ENCODE results near the gene DLL1.

DNA sequence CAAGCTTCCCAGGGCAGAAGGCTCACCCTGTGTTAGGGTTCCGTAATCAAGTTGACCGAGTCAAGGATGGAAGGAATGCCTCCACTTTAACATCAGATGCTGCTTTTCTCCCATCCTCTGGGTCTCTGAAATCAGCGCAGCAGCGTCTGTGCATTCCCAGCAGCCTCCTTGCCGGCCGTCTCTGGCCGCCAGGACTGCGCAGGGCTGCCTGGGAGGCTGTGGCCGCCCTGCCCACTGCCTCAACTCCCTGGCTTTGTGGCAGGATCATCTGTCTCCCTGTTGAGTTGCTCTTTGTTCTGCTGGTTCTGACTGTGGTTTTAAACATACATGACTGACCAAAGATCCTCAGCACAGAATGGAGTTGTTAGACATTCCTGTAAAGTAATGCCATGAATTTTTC is 56.5 kb downstream of the DLL1 start:
- no peak for TF ChIP-seq CTCF (IDR thresholded peaks at IDR 0.05)
- TF ChIP-seq POLR2A (IDR thresholded peaks at IDR 0.05; ENCODE audit: low read length), result no peak
- TF ChIP-seq SMC3 (IDR thresholded peaks at IDR 0.05), result no peak
- TF ChIP-seq CEBPB (IDR thresholded peaks at IDR 0.05), result no peak
